Hepatocyte (in vitro differentiated cells): ENCODE results near the gene DCTPP1.

ENCODE experiments used
- CTCF ChIP-seq: fragments of 200-600 bp; sonication (generic); IDR thresholded peaks from 2 replicates; pipeline ENCODE4 v1.5.1; 2016; ENCODE audit warnings: antibody characterized with exemption, mild to moderate bottlenecking; ENCODE audit not compliant: poor library complexity
- EZH2 ChIP-seq: fragments of 200-600 bp; sonication (generic); IDR thresholded peaks from 2 replicates; pipeline ENCODE4 v1.6.1; 2016; ENCODE audit warnings: antibody characterized with exemption, mild to moderate bottlenecking, borderline replicate concordance

- TF ChIP-seq CTCF (no peak), EZH2 (no peak)
Observed at GRCh38 chr16:30418350-30419181, 11.3 kb downstream of the DCTPP1 start.
